Esophagus muscularis mucosa (tissue), 4 donors: ENCODE results near the gene DOCK11. TPM values are rescaled to one million over a fixed set of nuclear protein-coding genes. Genes with fewer than 3 reads are reported as not detected.

ENCODE experiments used
- DNase-seq: peaks from one replicate; pipeline ENCODE4 v3.0.0-alpha.2; 2017; ENCODE audit errors: extremely low spot score
- H3K27ac ChIP-seq, 4 donors: fragments of 200-600 bp; sonication (generic); replicated peaks in 1 of 4; 1 replicate in 3 of 4; 2 replicates in 1 of 4; pipeline ENCODE4 v1.5.1; 2016 to 2019; ENCODE audit warnings: mild to moderate bottlenecking in 1 of 4
- H3K27me3 ChIP-seq, 4 donors: fragments of 200-600 bp; sonication (generic); one replicate each; pipeline versions ENCODE4 v1.5.1 to v1.6.0; 2016 to 2019
- H3K36me3 ChIP-seq, 4 donors: fragments of 200-600 bp; sonication (generic); one replicate each; pipeline ENCODE4 v1.5.1; 2016 to 2019
- H3K4me1 ChIP-seq, 4 donors: fragments of 200-600 bp; sonication (generic); one replicate each; pipeline ENCODE4 v1.5.1; 2016 to 2019
- H3K4me3 ChIP-seq, 4 donors: fragments of 200-600 bp; sonication (generic); 1 replicate in 2 of 4; 2 replicates in 2 of 4; pipeline ENCODE4 v1.5.1; 2016 to 2019; ENCODE audit warnings: mild to moderate bottlenecking in 4 of 4, moderate library complexity in 1 of 4
- H3K9me3 ChIP-seq, 4 donors: fragments of 200-600 bp; sonication (generic); 1 replicate in 3 of 4; 2 replicates in 1 of 4; pipeline ENCODE4 v1.5.1; 2016 to 2019
- EP300 ChIP-seq: sonication (generic); formaldehyde crosslinking; IDR thresholded peaks from one replicate; pipeline ENCODE4 v1.6.1; 2017; ENCODE audit warnings: antibody characterized with exemption
- POLR2A ChIP-seq: fragments of 450-650 bp; IDR thresholded peaks from one replicate; pipeline ENCODE4 v1.6.1; 2017; ENCODE audit warnings: antibody characterized with exemption, moderate library complexity, mild to moderate bottlenecking, low read depth
- POLR2AphosphoS5 ChIP-seq, 2 donors: sonication (generic); formaldehyde crosslinking; IDR thresholded peaks; one replicate each; pipeline ENCODE4 v1.6.1; 2017; ENCODE audit warnings: antibody characterized with exemption in 2 of 2
- whole genome bisulfite sequencing: methylation state at CpG from one replicate; pipeline ENCODE4 v1.1.5; 2018; 5-methylcytosine and 5-hydroxymethylcytosine counted together
- intact Hi-C: fragments of 100-400 bp; cut with DNase I; formaldehyde crosslinking; loops from one replicate; pipeline ENCODE4 v1.15.1; 2023
- total RNA-seq, 4 donors: library from RNA; depleted of rRNA; stranded (reverse); fragments of >200 nt; gene quantifications; one replicate each; pipeline versions ENCODE4 v1.1.0 to v1.2.1, GENCODE V29; 2016
- TF ChIP-seq, protein P1 (sequence below), 3 experiments: fragments of 200-600 bp in 2 of 3; fragments of 450-650 bp in 1 of 3; sonication (generic) in 2 of 3; IDR thresholded peaks; one replicate each; pipeline ENCODE4 v1.5.1; 2017 to 2019; ENCODE audit warnings: antibody characterized with exemption in 3 of 3, mild to moderate bottlenecking in 2 of 3, moderate library complexity in 1 of 3

The DOCK11 gene
- total RNA-seq, 4 donors from 2014 or later: 62.0 to 103 (median 64.7) TPM

DNA sequence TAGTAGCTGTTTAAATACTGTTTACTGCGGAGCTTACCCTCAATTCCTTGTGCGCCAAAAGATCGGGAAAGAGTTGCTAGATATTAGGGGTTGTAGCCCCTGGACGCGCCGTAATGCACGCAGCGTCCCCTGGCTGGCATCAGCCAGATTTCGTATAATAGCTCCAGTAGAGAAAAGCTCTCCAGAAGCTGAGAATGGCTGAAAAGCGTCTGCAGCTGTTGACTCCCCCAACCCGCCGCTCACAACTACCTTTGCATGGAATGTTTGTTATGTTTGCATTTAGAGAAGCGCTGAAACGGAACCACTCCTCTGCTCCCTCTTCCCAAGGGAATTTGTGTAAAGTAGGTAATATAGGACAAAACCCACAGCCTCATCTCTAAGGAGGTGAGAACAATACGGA, 3.7 kb downstream of the DOCK11 start:
- Histone ChIP-seq H3K27me3 (peaks cover 0 to 3% (median 0%) of the 10 kb centered on the region in 4 donors), H3K27ac (peak overlapping the region in 2 of 4 donors; percentile 20 to 39), H3K4me1 (peaks cover 0 to 60% (median 49%) of the 10 kb centered on the region in 4 donors), H3K9me3 (no peaks in the 10 kb centered on the region), H3K36me3 (no peaks in the 10 kb centered on the region), H3K4me3 (no peak overlapping the region)
- WGBS: 78% methylated on average over 15 of the region's 15 CpGs
- DNase-seq: no peak
- intact Hi-C loops: loop anchor here (10.0 kb wide), 1 partner anchor 76 kb away; no protein-coding TSS in a partner anchor
- TF ChIP-seq, protein P1, sequence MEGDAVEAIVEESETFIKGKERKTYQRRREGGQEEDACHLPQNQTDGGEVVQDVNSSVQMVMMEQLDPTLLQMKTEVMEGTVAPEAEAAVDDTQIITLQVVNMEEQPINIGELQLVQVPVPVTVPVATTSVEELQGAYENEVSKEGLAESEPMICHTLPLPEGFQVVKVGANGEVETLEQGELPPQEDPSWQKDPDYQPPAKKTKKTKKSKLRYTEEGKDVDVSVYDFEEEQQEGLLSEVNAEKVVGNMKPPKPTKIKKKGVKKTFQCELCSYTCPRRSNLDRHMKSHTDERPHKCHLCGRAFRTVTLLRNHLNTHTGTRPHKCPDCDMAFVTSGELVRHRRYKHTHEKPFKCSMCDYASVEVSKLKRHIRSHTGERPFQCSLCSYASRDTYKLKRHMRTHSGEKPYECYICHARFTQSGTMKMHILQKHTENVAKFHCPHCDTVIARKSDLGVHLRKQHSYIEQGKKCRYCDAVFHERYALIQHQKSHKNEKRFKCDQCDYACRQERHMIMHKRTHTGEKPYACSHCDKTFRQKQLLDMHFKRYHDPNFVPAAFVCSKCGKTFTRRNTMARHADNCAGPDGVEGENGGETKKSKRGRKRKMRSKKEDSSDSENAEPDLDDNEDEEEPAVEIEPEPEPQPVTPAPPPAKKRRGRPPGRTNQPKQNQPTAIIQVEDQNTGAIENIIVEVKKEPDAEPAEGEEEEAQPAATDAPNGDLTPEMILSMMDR (IDR thresholded peaks at IDR 0.05): no peak
- TF ChIP-seq POLR2A (no peak), EP300 (no peak), POLR2AphosphoS5 (IDR thresholded peaks at IDR 0.05) (no peak)

DNA sequence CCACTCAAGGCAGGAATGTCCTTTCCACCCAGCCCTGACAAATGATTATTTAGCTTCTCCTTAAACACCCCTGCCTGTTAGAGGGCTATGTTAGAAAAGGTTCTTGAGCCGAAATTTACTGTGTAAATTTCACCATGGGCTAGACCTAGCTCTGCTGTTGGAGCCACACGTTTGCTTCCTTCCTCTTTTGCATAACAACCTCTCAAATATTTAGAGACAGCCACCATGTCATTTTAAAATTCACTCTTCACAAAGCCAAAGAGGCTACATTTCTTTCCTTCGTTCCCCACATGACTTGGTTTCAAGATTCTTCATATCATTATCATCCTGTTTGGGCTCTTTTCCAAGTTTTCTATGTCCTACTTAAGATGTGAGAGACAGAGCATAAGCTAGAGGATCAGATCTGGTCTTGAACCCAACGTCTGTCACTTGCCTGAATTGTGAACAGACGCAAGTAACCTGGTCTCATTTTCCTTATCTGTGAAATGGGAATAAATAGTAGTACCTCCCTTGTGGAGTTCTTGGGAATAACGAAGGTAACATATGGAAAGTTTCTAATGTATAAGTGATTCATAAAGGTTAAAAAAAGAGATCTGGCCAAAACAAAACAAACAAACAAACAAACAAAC, 6.7 kb downstream of the DOCK11 start:
- WGBS: 48% methylated on average over 6 of the region's 6 CpGs
- peak overlapping the region in 3 of 4 donors; percentile 15 to 42 (median 30) for H3K27ac ChIP-seq
- H3K4me1 ChIP-seq: peaks cover 0 to 80% (median 70%) of the 10 kb centered on the region in 4 donors
- DNase-seq: no peak
- TF ChIP-seq, protein P1 (IDR thresholded peaks at IDR 0.05): no peak
- TF ChIP-seq POLR2AphosphoS5 (IDR thresholded peaks at IDR 0.05) (no peak), POLR2A (no peak), EP300 (no peak)
- intact Hi-C loops: no loop called here
- H3K4me3 ChIP-seq: no peak overlapping the region
- H3K36me3 ChIP-seq: no peaks in the 10 kb centered on the region
- no peaks in the 10 kb centered on the region for H3K9me3 ChIP-seq
- H3K27me3 ChIP-seq: no peaks in the 10 kb centered on the region

DNA sequence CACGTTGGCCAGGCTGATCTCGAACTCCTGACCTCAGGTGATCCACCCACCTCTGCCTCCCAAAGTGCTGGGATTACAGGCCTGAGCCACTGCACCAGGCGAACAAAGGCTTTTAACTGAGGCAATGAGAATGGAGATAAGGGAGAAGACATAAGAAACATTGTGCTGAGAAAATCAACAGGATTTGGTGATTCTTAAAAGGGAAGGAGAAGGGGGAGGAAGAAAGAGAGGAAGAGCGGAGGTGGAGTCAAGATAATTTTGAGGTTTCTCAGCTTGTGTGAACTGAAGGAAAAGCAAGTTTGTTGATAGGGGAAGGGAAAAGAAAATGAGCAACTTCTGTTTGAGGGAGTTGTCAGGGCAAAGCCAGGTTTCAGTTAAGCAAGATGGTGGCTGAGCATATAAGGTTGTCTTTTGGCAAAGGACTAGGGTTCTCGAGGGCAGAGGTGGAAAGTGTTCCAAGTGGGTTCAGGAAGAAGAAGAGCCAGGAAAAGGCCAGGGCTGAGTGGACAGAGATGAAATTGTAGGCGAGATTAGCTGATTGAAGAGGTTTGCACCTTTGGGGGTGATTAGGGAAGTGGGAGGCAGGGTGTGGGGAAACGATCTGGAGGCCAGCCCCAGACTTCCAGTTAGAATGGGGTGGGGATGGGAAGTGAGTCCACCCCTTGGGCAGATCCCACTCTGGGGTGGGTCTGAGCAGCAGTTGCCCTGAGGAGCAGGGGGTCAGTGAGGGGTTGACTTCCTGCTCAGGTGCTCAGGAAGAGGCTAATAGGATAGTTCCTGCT, 7.8 kb downstream of the DOCK11 start:
- no peaks in the 10 kb centered on the region for H3K36me3 ChIP-seq
- intact Hi-C loops: no loop called here
- H3K27ac ChIP-seq: peak overlapping the region in 3 of 4 donors; percentile 31 to 50 (median 47)
- H3K9me3 ChIP-seq: no peaks in the 10 kb centered on the region
- WGBS: 57% methylated on average over 7 of the region's 7 CpGs
- H3K27me3 ChIP-seq: no peaks in the 10 kb centered on the region
- H3K4me1 ChIP-seq: peaks cover 0 to 80% (median 72%) of the 10 kb centered on the region in 4 donors
- TF ChIP-seq EP300 (no peak), POLR2AphosphoS5 (IDR thresholded peaks at IDR 0.05) (no peak), POLR2A (no peak)
- TF ChIP-seq, protein P1 (IDR thresholded peaks at IDR 0.05): no peak
- no peak overlapping the region for H3K4me3 ChIP-seq
- no peak for DNase-seq

DNA sequence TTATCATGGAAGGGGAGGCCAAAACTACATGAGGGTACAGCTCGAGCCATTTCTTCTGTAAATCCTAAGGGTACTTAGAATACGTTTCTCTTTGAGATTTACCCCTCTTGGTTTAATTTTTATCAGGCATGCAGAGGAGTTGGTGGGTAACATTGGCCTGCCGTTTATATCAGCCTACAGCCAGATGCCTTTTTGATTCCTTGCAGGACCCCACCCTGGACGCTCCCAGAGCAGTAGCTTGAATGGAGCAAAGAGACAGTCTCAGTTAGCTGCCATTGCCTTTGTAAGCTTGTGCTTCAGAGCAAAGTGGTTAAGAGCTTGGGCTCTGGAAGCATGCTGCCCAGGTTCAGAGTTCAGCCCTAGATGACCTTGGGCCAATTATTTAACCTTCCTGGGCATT, 9.0 kb downstream of the DOCK11 start:
- intact Hi-C loops: no loop called here
- peaks cover 0 to 81% (median 72%) of the 10 kb centered on the region in 4 donors for H3K4me1 ChIP-seq
- TF ChIP-seq, protein P1 (IDR thresholded peaks at IDR 0.05): no peak
- no peak for TF ChIP-seq POLR2A
- H3K9me3 ChIP-seq: no peaks in the 10 kb centered on the region
- peak overlapping the region in 2 of 4 donors; percentile 47 to 50 for H3K27ac ChIP-seq
- no peaks in the 10 kb centered on the region for H3K27me3 ChIP-seq
- H3K4me3 ChIP-seq: no peak overlapping the region
- DNase-seq: no peak
- 78% methylated on average over 4 of the region's 4 CpGs for WGBS
- no peaks in the 10 kb centered on the region for H3K36me3 ChIP-seq
